GM23338 (cell line): Measurements from ENCODE around the gene SLC16A12. TPM values are rescaled to one million over a fixed set of nuclear protein-coding genes. Genes with fewer than 3 reads are reported as not detected.

Experiments used
- ATAC-seq: fragments of 200-7000 bp; cut with Tn5 transposase; 3 replicates; pipeline ENCODE4 v1.9.1; 2020
- DNase-seq: peaks from one replicate; pipeline ENCODE4 v3.0.0-alpha.2; 2015; ENCODE audit warnings: low spot score
- H2AFZ ChIP-seq: fragments of 200-600 bp; sonication (generic); 2 replicates; pipeline ENCODE4 v1.8.0; 2016; ENCODE audit warnings: antibody characterized with exemption, mild to moderate bottlenecking, moderate library complexity
- H3F3A ChIP-seq: fragments of 200-600 bp; sonication (generic); replicated peaks from 2 replicates; pipeline ENCODE4 v1.8.0; 2017; ENCODE audit warnings: antibody characterized with exemption, mixed run types, low read depth
- H3K27ac ChIP-seq: fragments of 200-600 bp; sonication (generic); 2 replicates; pipeline ENCODE4 v1.6.1; 2016; ENCODE audit warnings: low read depth
- H3K27me3 ChIP-seq: fragments of 200-600 bp; sonication (generic); 2 replicates; pipeline ENCODE4 v1.8.0; 2016; ENCODE audit warnings: mild to moderate bottlenecking, mixed run types, moderate library complexity; ENCODE audit not compliant: insufficient read depth
- H3K36me3 ChIP-seq: fragments of 200-600 bp; sonication (generic); 2 replicates; pipeline ENCODE4 v1.8.0; 2016; ENCODE audit warnings: mild to moderate bottlenecking; ENCODE audit not compliant: insufficient read depth
- H3K4me1 ChIP-seq: fragments of 200-600 bp; sonication (generic); 2 replicates; pipeline ENCODE4 v1.8.0; 2016; ENCODE audit warnings: mild to moderate bottlenecking, moderate library complexity; ENCODE audit not compliant: insufficient read depth
- H3K4me2 ChIP-seq: fragments of 200-600 bp; sonication (generic); 2 replicates; pipeline ENCODE4 v1.7.1; 2017; ENCODE audit warnings: mixed run types
- H3K4me3 ChIP-seq: fragments of 200-600 bp; sonication (generic); 2 replicates; pipeline ENCODE4 v1.6.1; 2016; ENCODE audit warnings: mixed run types
- H3K79me2 ChIP-seq: fragments of 200-600 bp; sonication (generic); replicated peaks from 2 replicates; pipeline ENCODE4 v1.8.0; 2017; ENCODE audit warnings: mild to moderate bottlenecking; ENCODE audit not compliant: insufficient read depth
- H3K9me2 ChIP-seq: fragments of 200-600 bp; sonication (generic); 2 replicates; pipeline ENCODE4 v1.8.0; 2017; ENCODE audit not compliant: insufficient read depth
- H4K20me1 ChIP-seq: fragments of 200-600 bp; sonication (generic); replicated peaks from 2 replicates; pipeline ENCODE4 v1.8.0; 2017; ENCODE audit warnings: mild to moderate bottlenecking; ENCODE audit not compliant: insufficient read depth
- H3K27ac Mint-ChIP-seq: 2 replicates; pipeline ENCODE4 v1.8.0; 2020; ENCODE audit warnings: inconsistent platforms, mild to moderate bottlenecking, moderate library complexity, mixed read lengths
- H3K27me3 Mint-ChIP-seq: 3 replicates; pipeline ENCODE4 v1.8.0; 2022; ENCODE audit warnings: low read depth, mild to moderate bottlenecking, moderate library complexity, mixed read lengths, inconsistent platforms; ENCODE audit not compliant: insufficient read depth, poor library complexity
- H3K36me3 Mint-ChIP-seq: 3 replicates; pipeline ENCODE4 v1.8.0; 2021; ENCODE audit warnings: low read depth, mild to moderate bottlenecking, inconsistent platforms, moderate library complexity, mixed read lengths
- H3K4me1 Mint-ChIP-seq: 3 replicates; pipeline ENCODE4 v1.8.0; 2020; ENCODE audit warnings: mild to moderate bottlenecking, inconsistent platforms, mixed read lengths
- H3K4me3 Mint-ChIP-seq: 3 replicates; pipeline ENCODE4 v1.8.0; 2021; ENCODE audit warnings: moderate library complexity, mild to moderate bottlenecking, inconsistent platforms, mixed read lengths
- H3K9me3 Mint-ChIP-seq: 3 replicates; pipeline ENCODE4 v1.8.0; 2020; ENCODE audit warnings: moderate library complexity, mild to moderate bottlenecking, inconsistent platforms, mixed read lengths
- EZH2 ChIP-seq: fragments of 200-600 bp; sonication (generic); IDR thresholded peaks from one replicate; pipeline ENCODE4 v1.8.0; 2017; ENCODE audit warnings: antibody characterized with exemption, mild to moderate bottlenecking, low read depth; ENCODE audit not compliant: unreplicated experiment
- EZH2phosphoT487 ChIP-seq: fragments of 200-600 bp; sonication (generic); IDR thresholded peaks from one replicate; pipeline ENCODE4 v1.8.1; 2018; ENCODE audit warnings: antibody characterized with exemption; ENCODE audit not compliant: unreplicated experiment
- JUNB ChIP-seq: IDR thresholded peaks from one replicate; pipeline ENCODE4 v1.6.1; 2016; ENCODE audit warnings: antibody characterized with exemption; ENCODE audit not compliant: unreplicated experiment
- STAT1 ChIP-seq: IDR thresholded peaks from one replicate; pipeline ENCODE4 v1.6.1; 2016; ENCODE audit warnings: antibody characterized with exemption; ENCODE audit not compliant: unreplicated experiment
- ZNF114 ChIP-seq: fragments of 250-450 bp; sonication (Bioruptor Pico); IDR thresholded peaks from 2 replicates; pipeline ENCODE4 v1.5.0; 2020; ENCODE audit warnings: mild to moderate bottlenecking, moderate library complexity
- ZNF462 ChIP-seq: fragments of 250-450 bp; sonication (Bioruptor Pico); IDR thresholded peaks from 2 replicates; pipeline ENCODE4 v1.5.0; 2020; ENCODE audit warnings: mild to moderate bottlenecking, moderate library complexity
- polyA plus RNA-seq: library from polyadenylated mRNA; unstranded; fragments of >200 nt; fragmentation: Nextera tagmentation; extraction: Ambion mirVana; gene quantifications from 2 replicates; pipeline ENCODE4 v1.2.1, GENCODE V29; 2016
- total RNA-seq: library from RNA; depleted of rRNA; stranded (reverse); fragments of >200 nt; shearing (Covaris generic); gene quantifications from 2 replicates; pipeline ENCODE4 v1.2.3, GENCODE V29; 2014
- TF ChIP-seq, protein P1 (sequence below): IDR thresholded peaks from 2 replicates; pipeline ENCODE4 v1.6.1; 2016; ENCODE audit warnings: antibody characterized with exemption

SLC16A12 gene
- total and polyA plus RNA-seq, 2 experiments from 2014 or later = 0.84 to 2.0 TPM

DNA sequence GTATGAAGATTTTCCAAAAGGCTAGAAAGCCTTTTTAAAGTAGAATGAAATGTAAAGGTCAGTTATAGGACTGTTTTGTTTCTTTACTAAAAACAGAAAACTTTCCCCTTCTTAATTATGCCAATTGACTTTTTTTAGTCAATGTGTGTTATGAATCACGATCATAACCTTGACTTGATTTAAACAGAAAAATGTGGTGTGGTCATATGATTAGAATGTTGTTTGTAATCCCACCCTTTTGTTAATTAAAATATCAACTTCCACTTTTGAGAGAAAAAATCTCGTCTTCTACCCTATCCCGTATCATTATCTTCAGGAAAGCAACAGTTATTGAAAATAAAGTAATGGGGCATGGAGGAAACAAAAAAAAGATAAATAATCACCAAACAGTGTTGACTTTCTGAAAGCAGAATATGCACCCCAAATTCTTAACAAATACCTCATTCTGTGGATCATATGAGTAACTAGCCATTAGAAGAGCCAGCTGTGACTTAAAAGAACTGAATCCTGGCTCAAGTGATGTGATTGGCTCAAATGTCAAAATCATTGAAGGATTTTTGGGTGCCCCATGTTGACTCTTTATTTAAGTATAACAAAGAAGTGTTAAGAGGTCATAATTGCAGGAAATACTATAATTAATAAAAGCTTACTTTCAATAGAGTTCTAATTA is 32.3 kb upstream of the SLC16A12 start:
- Mint-ChIP-seq H3K4me3 (no peak overlapping the region), H3K36me3 (no peaks in the 10 kb centered on the region), H3K27me3 (no peaks in the 10 kb centered on the region), H3K4me1 (peaks cover 16% of the 10 kb centered on the region; the same call in 2 of the 3 replicates), H3K27ac (no peak overlapping the region), H3K9me3 (no peaks in the 10 kb centered on the region; the same call in 2 of the 3 replicates)
- Histone ChIP-seq H3K27me3 (no peaks in the 10 kb centered on the region), H3K36me3 (no peaks in the 10 kb centered on the region), H3K4me2 (no peak overlapping the region), H3K4me1 (peaks cover 6% of the 10 kb centered on the region), H3K79me2 (no peaks in the 10 kb centered on the region), H2AFZ (no peak overlapping the region), H3F3A (no peaks in the 10 kb centered on the region), H3K9me2 (no peaks in the 10 kb centered on the region), H4K20me1 (no peaks in the 10 kb centered on the region), H3K27ac (no peak overlapping the region), H3K4me3 (no peak overlapping the region)
- TF ChIP-seq JUNB (no peak), ZNF462 (no peak), ZNF114 (CRISPR knock-in tag) (no peak), EZH2phosphoT487 (no peak), EZH2 (no peak), STAT1 (no peak)
- TF ChIP-seq, protein P1, sequence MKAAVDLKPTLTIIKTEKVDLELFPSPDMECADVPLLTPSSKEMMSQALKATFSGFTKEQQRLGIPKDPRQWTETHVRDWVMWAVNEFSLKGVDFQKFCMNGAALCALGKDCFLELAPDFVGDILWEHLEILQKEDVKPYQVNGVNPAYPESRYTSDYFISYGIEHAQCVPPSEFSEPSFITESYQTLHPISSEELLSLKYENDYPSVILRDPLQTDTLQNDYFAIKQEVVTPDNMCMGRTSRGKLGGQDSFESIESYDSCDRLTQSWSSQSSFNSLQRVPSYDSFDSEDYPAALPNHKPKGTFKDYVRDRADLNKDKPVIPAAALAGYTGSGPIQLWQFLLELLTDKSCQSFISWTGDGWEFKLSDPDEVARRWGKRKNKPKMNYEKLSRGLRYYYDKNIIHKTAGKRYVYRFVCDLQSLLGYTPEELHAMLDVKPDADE = no peak
- no peak for ATAC-seq
- no peak for DNase-seq
